ENCODE data around the gene PLSCR4. TPM values are rescaled to one million over a fixed set of nuclear protein-coding genes. Genes with fewer than 3 reads are reported as not detected.

PLSCR4 gene
- total RNA-seq, 1 donor from 2014 or later: not detected

GRCh38 chr3:146200461-146201220, 50.3 kb downstream of the PLSCR4 start:
- H3K27ac Mint-ChIP-seq: no peak overlapping the region

GRCh38 chr3:146199762-146200161, 51.1 kb downstream of the PLSCR4 start:
- H3K9me3 Mint-ChIP-seq: no peaks in the 10 kb centered on the region
- no peak for DNase-seq (ENCODE audit: low spot score)
- peaks cover 4% of the 10 kb centered on the region for H3K27me3 Mint-ChIP-seq (ENCODE audit: low read depth)
- no peaks in the 10 kb centered on the region for H3K4me1 Mint-ChIP-seq (ENCODE audit: low read depth)
- H3K27ac Mint-ChIP-seq: no peak overlapping the region
- intact Hi-C loops (cut with micrococcal nuclease): no loop called here
- no peaks in the 10 kb centered on the region for H3K36me3 Mint-ChIP-seq (ENCODE audit: low read depth)
- H3K4me3 Mint-ChIP-seq (ENCODE audit: low read depth): no peak overlapping the region

More at GRCh38 chr3:146200461-146201220, 50.3 kb downstream of the PLSCR4 start:
- intact Hi-C loops (cut with micrococcal nuclease): no loop called here
- no peaks in the 10 kb centered on the region for H3K4me1 Mint-ChIP-seq (ENCODE audit: low read depth)
- H3K36me3 Mint-ChIP-seq (ENCODE audit: low read depth): no peaks in the 10 kb centered on the region
- no peaks in the 10 kb centered on the region for H3K9me3 Mint-ChIP-seq
- H3K27me3 Mint-ChIP-seq (ENCODE audit: low read depth): peaks cover 4% of the 10 kb centered on the region
- no peak for DNase-seq (ENCODE audit: low spot score)
- H3K4me3 Mint-ChIP-seq (ENCODE audit: low read depth): no peak overlapping the region

- no peak for DNase-seq (ENCODE audit: low spot score)
- no peaks in the 10 kb centered on the region for H3K36me3 Mint-ChIP-seq (ENCODE audit: low read depth)
- intact Hi-C loops (cut with micrococcal nuclease): no loop called here
- H3K27ac Mint-ChIP-seq: no peak overlapping the region
- no peaks in the 10 kb centered on the region for H3K4me1 Mint-ChIP-seq (ENCODE audit: low read depth)
- no peak overlapping the region for H3K4me3 Mint-ChIP-seq (ENCODE audit: low read depth)
- peaks cover 4% of the 10 kb centered on the region for H3K27me3 Mint-ChIP-seq (ENCODE audit: low read depth)
- H3K9me3 Mint-ChIP-seq: no peaks in the 10 kb centered on the region
These were observed 54.1 kb downstream of the PLSCR4 start for GRCh38 chr3:146196789-146197188.

GRCh38 chr3:146195605-146196004, 55.3 kb downstream of the PLSCR4 start:
- peaks cover 4% of the 10 kb centered on the region for H3K27me3 Mint-ChIP-seq (ENCODE audit: low read depth)
- no peak overlapping the region for H3K4me3 Mint-ChIP-seq (ENCODE audit: low read depth)
- no peak for DNase-seq (ENCODE audit: low spot score)
- intact Hi-C loops (cut with micrococcal nuclease): no loop called here
- H3K4me1 Mint-ChIP-seq (ENCODE audit: low read depth): no peaks in the 10 kb centered on the region
- no peaks in the 10 kb centered on the region for H3K9me3 Mint-ChIP-seq
- H3K27ac Mint-ChIP-seq: no peak overlapping the region
- no peaks in the 10 kb centered on the region for H3K36me3 Mint-ChIP-seq (ENCODE audit: low read depth)

GRCh38 chr3:146195030-146195429, 55.9 kb downstream of the PLSCR4 start:
- H3K36me3 Mint-ChIP-seq (ENCODE audit: low read depth): no peaks in the 10 kb centered on the region
- intact Hi-C loops (cut with micrococcal nuclease): no loop called here
- peaks cover 4% of the 10 kb centered on the region for H3K27me3 Mint-ChIP-seq (ENCODE audit: low read depth)
- H3K9me3 Mint-ChIP-seq: no peaks in the 10 kb centered on the region
- no peaks in the 10 kb centered on the region for H3K4me1 Mint-ChIP-seq (ENCODE audit: low read depth)
- H3K27ac Mint-ChIP-seq: no peak overlapping the region
- H3K4me3 Mint-ChIP-seq (ENCODE audit: low read depth): no peak overlapping the region
- DNase-seq (ENCODE audit: low spot score): no peak

- no peaks in the 10 kb centered on the region for H3K4me1 Mint-ChIP-seq (ENCODE audit: low read depth)
- DNase-seq (ENCODE audit: low spot score): no peak
- intact Hi-C loops (cut with micrococcal nuclease): no loop called here
- no peak overlapping the region for H3K4me3 Mint-ChIP-seq (ENCODE audit: low read depth)
- no peaks in the 10 kb centered on the region for H3K9me3 Mint-ChIP-seq
- no peak overlapping the region for H3K27ac Mint-ChIP-seq
- no peaks in the 10 kb centered on the region for H3K27me3 Mint-ChIP-seq (ENCODE audit: low read depth)
- no peaks in the 10 kb centered on the region for H3K36me3 Mint-ChIP-seq (ENCODE audit: low read depth)
These were observed 59.9 kb downstream of the PLSCR4 start for GRCh38 chr3:146191051-146191450.

GRCh38 chr3:146189519-146190173, 61.3 kb downstream of the PLSCR4 start:
- H3K9me3 Mint-ChIP-seq: no peaks in the 10 kb centered on the region
- H3K27me3 Mint-ChIP-seq (ENCODE audit: low read depth): no peaks in the 10 kb centered on the region
- intact Hi-C loops (cut with micrococcal nuclease): loop anchor here (1.0 to 10.0 kb wide), 3 partner anchors 125 to 451 kb away; no protein-coding TSS in a partner anchor
- H3K36me3 Mint-ChIP-seq (ENCODE audit: low read depth): no peaks in the 10 kb centered on the region
- no peak overlapping the region for H3K4me3 Mint-ChIP-seq (ENCODE audit: low read depth)
- H3K27ac Mint-ChIP-seq: no peak overlapping the region
- DNase-seq (ENCODE audit: low spot score): no peak
- no peaks in the 10 kb centered on the region for H3K4me1 Mint-ChIP-seq (ENCODE audit: low read depth)

- no peaks in the 10 kb centered on the region for H3K27me3 Mint-ChIP-seq (ENCODE audit: low read depth)
- intact Hi-C loops (cut with micrococcal nuclease): loop anchor here (10.0 kb wide), 1 partner anchor 387 kb away; no protein-coding TSS in a partner anchor
- H3K4me3 Mint-ChIP-seq (ENCODE audit: low read depth): no peak overlapping the region
- no peak for DNase-seq (ENCODE audit: low spot score)
- no peaks in the 10 kb centered on the region for H3K9me3 Mint-ChIP-seq
- no peaks in the 10 kb centered on the region for H3K4me1 Mint-ChIP-seq (ENCODE audit: low read depth)
- H3K36me3 Mint-ChIP-seq (ENCODE audit: low read depth): no peaks in the 10 kb centered on the region
- no peak overlapping the region for H3K27ac Mint-ChIP-seq
These were observed 63.5 kb downstream of the PLSCR4 start for GRCh38 chr3:146187334-146187950.

- intact Hi-C loops (cut with micrococcal nuclease): loop anchor here (10.0 kb wide), 1 partner anchor 390 kb away; no protein-coding TSS in a partner anchor
- no peaks in the 10 kb centered on the region for H3K9me3 Mint-ChIP-seq
- no peak overlapping the region for H3K4me3 Mint-ChIP-seq (ENCODE audit: low read depth)
- H3K27me3 Mint-ChIP-seq (ENCODE audit: low read depth): no peaks in the 10 kb centered on the region
- H3K4me1 Mint-ChIP-seq (ENCODE audit: low read depth): no peaks in the 10 kb centered on the region
- DNase-seq (ENCODE audit: low spot score): no peak
- no peak overlapping the region for H3K27ac Mint-ChIP-seq
- H3K36me3 Mint-ChIP-seq (ENCODE audit: low read depth): no peaks in the 10 kb centered on the region
These were observed 66.5 kb downstream of the PLSCR4 start for GRCh38 chr3:146184241-146185015.

GRCh38 chr3:146181216-146181615, 69.7 kb downstream of the PLSCR4 start:
- Mint-ChIP-seq H3K27me3 (ENCODE audit: low read depth) (no peaks in the 10 kb centered on the region), H3K36me3 (ENCODE audit: low read depth) (no peaks in the 10 kb centered on the region), H3K4me1 (ENCODE audit: low read depth) (no peaks in the 10 kb centered on the region), H3K4me3 (ENCODE audit: low read depth) (no peak overlapping the region), H3K27ac (no peak overlapping the region), H3K9me3 (no peaks in the 10 kb centered on the region)
- DNase-seq (ENCODE audit: low spot score): no peak
- intact Hi-C loops (cut with micrococcal nuclease): loop anchor here (10.0 kb wide), 1 partner anchor 394 kb away; no protein-coding TSS in a partner anchor

- H3K27ac Mint-ChIP-seq: no peak overlapping the region
- intact Hi-C loops (cut with micrococcal nuclease): loop anchor here (10.0 kb wide), 1 partner anchor 394 kb away; no protein-coding TSS in a partner anchor
- no peaks in the 10 kb centered on the region for H3K36me3 Mint-ChIP-seq (ENCODE audit: low read depth)
- no peaks in the 10 kb centered on the region for H3K4me1 Mint-ChIP-seq (ENCODE audit: low read depth)
- DNase-seq (ENCODE audit: low spot score): no peak
- no peaks in the 10 kb centered on the region for H3K27me3 Mint-ChIP-seq (ENCODE audit: low read depth)
- H3K4me3 Mint-ChIP-seq (ENCODE audit: low read depth): no peak overlapping the region
- H3K9me3 Mint-ChIP-seq: no peaks in the 10 kb centered on the region
These were observed 70.5 kb downstream of the PLSCR4 start for GRCh38 chr3:146180376-146180775.

- no peaks in the 10 kb centered on the region for H3K4me1 Mint-ChIP-seq (ENCODE audit: low read depth)
- no peaks in the 10 kb centered on the region for H3K27me3 Mint-ChIP-seq (ENCODE audit: low read depth)
- no peaks in the 10 kb centered on the region for H3K9me3 Mint-ChIP-seq
- no peaks in the 10 kb centered on the region for H3K36me3 Mint-ChIP-seq (ENCODE audit: low read depth)
- DNase-seq (ENCODE audit: low spot score): no peak
- intact Hi-C loops (cut with micrococcal nuclease): no loop called here
- no peak overlapping the region for H3K27ac Mint-ChIP-seq
- H3K4me3 Mint-ChIP-seq (ENCODE audit: low read depth): no peak overlapping the region
These were observed 72.8 kb downstream of the PLSCR4 start for GRCh38 chr3:146178006-146178689.
